Neural progenitor cell (in vitro differentiated cells): Measurements from ENCODE around the gene WLS. TPM values are rescaled to one million over a fixed set of nuclear protein-coding genes. Genes with fewer than 3 reads are reported as not detected.

Experiments used
- DNase-seq: peaks from one replicate; pipeline ENCODE4 v3.0.0-alpha.2; 2016; ENCODE audit warnings: low spot score
- H2AFZ ChIP-seq: fragments of 200-600 bp; sonication (generic); replicated peaks from 2 replicates; pipeline ENCODE4 v1.6.1; 2016; ENCODE audit warnings: antibody characterized with exemption
- H3F3A ChIP-seq: fragments of 200-600 bp; sonication (generic); 2 replicates; pipeline ENCODE4 v1.6.1; 2016; ENCODE audit warnings: antibody characterized with exemption, low read depth
- H3K27ac ChIP-seq: fragments of 200-600 bp; sonication (generic); 2 replicates; pipeline ENCODE4 v1.5.1; 2016; ENCODE audit warnings: mild to moderate bottlenecking
- H3K27me3 ChIP-seq: fragments of 200-600 bp; sonication (generic); 2 replicates; pipeline ENCODE4 v1.6.1; 2016; ENCODE audit warnings: mild to moderate bottlenecking, moderate library complexity
- H3K36me3 ChIP-seq: fragments of 200-600 bp; sonication (generic); 2 replicates; pipeline ENCODE4 v1.5.1; 2016
- H3K4me1 ChIP-seq: fragments of 200-600 bp; sonication (generic); 2 replicates; pipeline ENCODE4 v1.6.1; 2016; ENCODE audit warnings: mixed run types
- H3K4me2 ChIP-seq: fragments of 200-600 bp; sonication (generic); 2 replicates; pipeline ENCODE4 v1.6.1; 2016
- H3K4me3 ChIP-seq: fragments of 200-600 bp; sonication (generic); 2 replicates; pipeline ENCODE4 v1.5.1; 2016
- H3K79me2 ChIP-seq: fragments of 200-600 bp; sonication (generic); 2 replicates; pipeline ENCODE4 v1.6.1; 2016; ENCODE audit warnings: low read depth
- H3K9ac ChIP-seq: fragments of 200-600 bp; sonication (generic); 2 replicates; pipeline ENCODE4 v1.6.1; 2016
- H3K9me3 ChIP-seq: fragments of 200-600 bp; sonication (generic); 2 replicates; pipeline ENCODE4 v1.5.1; 2016; ENCODE audit warnings: low read depth
- H4K20me1 ChIP-seq: fragments of 200-600 bp; sonication (generic); 2 replicates; pipeline ENCODE4 v1.6.1; 2016; ENCODE audit warnings: low read depth
- H3K27ac Mint-ChIP-seq: 3 replicates; pipeline ENCODE4 v1.8.0; 2021; ENCODE audit warnings: mixed read lengths
- H3K27me3 Mint-ChIP-seq: 2 replicates; pipeline ENCODE4 v1.8.0; 2022; ENCODE audit warnings: low read depth, mild to moderate bottlenecking, inconsistent platforms, moderate library complexity, mixed read lengths; ENCODE audit not compliant: insufficient read depth
- H3K36me3 Mint-ChIP-seq: 3 replicates; pipeline ENCODE4 v1.8.0; 2021; ENCODE audit warnings: mixed read lengths
- H3K4me1 Mint-ChIP-seq: 3 replicates; pipeline ENCODE4 v1.8.0; 2021; ENCODE audit warnings: mixed read lengths
- H3K4me3 Mint-ChIP-seq: 3 replicates; pipeline ENCODE4 v1.8.0; 2021; ENCODE audit warnings: mild to moderate bottlenecking, moderate library complexity, mixed read lengths
- H3K9me3 Mint-ChIP-seq: 3 replicates; pipeline ENCODE4 v1.8.0; 2020; ENCODE audit warnings: mixed read lengths
- EZH2 ChIP-seq: fragments of 200-600 bp; sonication (generic); IDR thresholded peaks from 2 replicates; pipeline ENCODE4 v1.6.1; 2017; ENCODE audit warnings: antibody characterized with exemption, mild to moderate bottlenecking, moderate library complexity
- EZH2phosphoT487 ChIP-seq: fragments of 200-600 bp; sonication (generic); IDR thresholded peaks from 2 replicates; pipeline ENCODE4 v1.6.1; 2017; ENCODE audit warnings: antibody characterized with exemption
- total RNA-seq: library from RNA; depleted of rRNA; stranded (reverse); fragments of >200 nt; gene quantifications from 2 replicates; pipeline ENCODE4 v1.2.3, GENCODE V29; 2015; ENCODE audit warnings: low replicate concordance
- TF ChIP-seq, protein P1 (sequence below): fragments of 200-600 bp; sonication (generic); IDR thresholded peaks from 2 replicates; pipeline ENCODE4 v1.5.1; 2017; ENCODE audit warnings: antibody characterized with exemption, mild to moderate bottlenecking

WLS gene
- total RNA-seq, 1 donor from 2014 or later, result 259 TPM

DNA sequence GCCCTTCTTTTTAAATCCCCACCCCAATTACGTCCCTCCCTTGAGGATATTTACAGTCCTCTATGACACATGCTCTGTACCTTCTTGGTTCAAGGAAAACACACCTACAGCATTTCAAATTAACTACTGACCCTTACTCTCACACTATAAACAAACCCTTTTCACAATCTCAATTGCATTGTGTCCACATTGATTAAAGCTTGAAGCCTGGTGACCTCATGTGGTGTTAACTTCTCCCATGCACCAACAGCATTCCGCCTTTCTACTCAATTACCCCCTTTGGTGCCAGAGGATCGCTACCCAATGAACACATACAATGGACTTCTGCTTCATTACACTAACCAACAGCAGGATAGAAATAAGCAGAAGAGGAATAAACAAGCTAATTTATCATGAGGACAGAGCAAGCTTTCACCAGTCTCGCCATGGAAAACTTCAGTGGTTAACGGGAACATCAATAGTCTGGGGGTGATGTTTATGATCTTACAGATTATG, 15.2 kb downstream of the WLS start:
- no peaks in the 10 kb centered on the region for H3K9me3 Mint-ChIP-seq
- peaks cover 9% of the 10 kb centered on the region for H4K20me1 ChIP-seq
- no peak overlapping the region for H3K4me3 Mint-ChIP-seq
- no peak overlapping the region for H2AFZ ChIP-seq
- H3K9me3 ChIP-seq, result no peaks in the 10 kb centered on the region
- peaks cover 28% of the 10 kb centered on the region for H3K36me3 Mint-ChIP-seq
- H3K9ac ChIP-seq, result no peak overlapping the region
- H3K4me2 ChIP-seq, result peak overlapping the region; percentile 75
- H3K27me3 Mint-ChIP-seq, result no peaks in the 10 kb centered on the region
- no peaks in the 10 kb centered on the region for H3K27me3 ChIP-seq
- H3K27ac ChIP-seq, result peak overlapping the region; percentile 97
- no peaks in the 10 kb centered on the region for H3K36me3 ChIP-seq
- TF ChIP-seq EZH2phosphoT487, result peak; percentile 98
- TF ChIP-seq, protein P1, sequence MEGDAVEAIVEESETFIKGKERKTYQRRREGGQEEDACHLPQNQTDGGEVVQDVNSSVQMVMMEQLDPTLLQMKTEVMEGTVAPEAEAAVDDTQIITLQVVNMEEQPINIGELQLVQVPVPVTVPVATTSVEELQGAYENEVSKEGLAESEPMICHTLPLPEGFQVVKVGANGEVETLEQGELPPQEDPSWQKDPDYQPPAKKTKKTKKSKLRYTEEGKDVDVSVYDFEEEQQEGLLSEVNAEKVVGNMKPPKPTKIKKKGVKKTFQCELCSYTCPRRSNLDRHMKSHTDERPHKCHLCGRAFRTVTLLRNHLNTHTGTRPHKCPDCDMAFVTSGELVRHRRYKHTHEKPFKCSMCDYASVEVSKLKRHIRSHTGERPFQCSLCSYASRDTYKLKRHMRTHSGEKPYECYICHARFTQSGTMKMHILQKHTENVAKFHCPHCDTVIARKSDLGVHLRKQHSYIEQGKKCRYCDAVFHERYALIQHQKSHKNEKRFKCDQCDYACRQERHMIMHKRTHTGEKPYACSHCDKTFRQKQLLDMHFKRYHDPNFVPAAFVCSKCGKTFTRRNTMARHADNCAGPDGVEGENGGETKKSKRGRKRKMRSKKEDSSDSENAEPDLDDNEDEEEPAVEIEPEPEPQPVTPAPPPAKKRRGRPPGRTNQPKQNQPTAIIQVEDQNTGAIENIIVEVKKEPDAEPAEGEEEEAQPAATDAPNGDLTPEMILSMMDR, result no peak
- H3K27ac Mint-ChIP-seq, result no peak overlapping the region
- peaks cover 89% of the 10 kb centered on the region for H3K79me2 ChIP-seq
- peak overlapping the region; percentile 30 for H3K4me3 ChIP-seq
- peaks cover 91% of the 10 kb centered on the region for H3K4me1 ChIP-seq
- H3F3A ChIP-seq, result peaks cover 54% of the 10 kb centered on the region
- DNase-seq, result peak; percentile 94
- H3K4me1 Mint-ChIP-seq, result peaks cover 55% of the 10 kb centered on the region

DNA sequence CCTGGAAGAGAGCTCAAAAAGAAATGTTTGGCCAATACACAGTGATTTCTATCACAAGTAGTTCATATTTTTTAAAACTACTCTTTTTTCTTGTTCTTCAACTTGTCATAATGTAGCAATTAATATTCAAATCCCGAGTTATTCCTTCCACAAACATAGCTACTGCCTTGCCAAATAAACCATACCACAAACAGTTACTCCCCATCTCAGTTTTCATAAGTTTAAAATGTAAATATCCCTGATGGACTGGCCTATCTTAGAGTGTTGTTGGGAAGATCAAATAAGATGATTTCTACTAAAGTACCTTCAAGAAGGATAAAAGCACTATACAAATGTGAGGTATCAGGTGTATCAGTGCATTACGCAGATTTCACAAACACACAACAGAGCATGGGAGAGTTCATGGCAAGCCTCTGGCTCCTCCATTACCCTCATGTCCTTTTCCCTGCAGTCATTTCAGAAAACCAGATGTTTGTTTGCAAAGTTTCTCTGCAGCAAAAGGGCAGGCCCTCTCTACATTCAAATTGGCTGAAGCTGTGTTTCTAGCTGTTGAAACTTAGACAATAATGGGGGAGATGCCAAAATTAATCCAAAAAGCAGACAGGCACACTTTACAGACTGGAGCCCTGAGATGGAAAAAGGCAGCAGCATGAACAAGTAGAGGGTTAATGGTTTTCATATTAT, 16.1 kb downstream of the WLS start:
- Mint-ChIP-seq H3K36me3 (peaks cover 26% of the 10 kb centered on the region), H3K27me3 (no peaks in the 10 kb centered on the region), H3K9me3 (no peaks in the 10 kb centered on the region), H3K4me3 (peak overlapping the region; percentile 63), H3K27ac (peak overlapping the region; percentile 78), H3K4me1 (peaks cover 55% of the 10 kb centered on the region)
- peaks cover 90% of the 10 kb centered on the region for H3K4me1 ChIP-seq
- H3K27me3 ChIP-seq, result no peaks in the 10 kb centered on the region
- H3K9ac ChIP-seq, result no peak overlapping the region
- H3K79me2 ChIP-seq, result peaks cover 85% of the 10 kb centered on the region
- H3K9me3 ChIP-seq, result no peaks in the 10 kb centered on the region
- H3K36me3 ChIP-seq, result no peaks in the 10 kb centered on the region
- peak overlapping the region; percentile 75 for H3K4me2 ChIP-seq
- DNase-seq, result peak; percentile 20
- peak overlapping the region; percentile 85 for H3K27ac ChIP-seq
- H2AFZ ChIP-seq, result no peak overlapping the region
- peaks cover 63% of the 10 kb centered on the region for H3F3A ChIP-seq
- TF ChIP-seq EZH2, result no peak
- TF ChIP-seq EZH2phosphoT487, result no peak
- TF ChIP-seq, protein P1, result no peak
- peak overlapping the region; percentile 26 for H3K4me3 ChIP-seq
- H4K20me1 ChIP-seq, result peaks cover 11% of the 10 kb centered on the region

DNA sequence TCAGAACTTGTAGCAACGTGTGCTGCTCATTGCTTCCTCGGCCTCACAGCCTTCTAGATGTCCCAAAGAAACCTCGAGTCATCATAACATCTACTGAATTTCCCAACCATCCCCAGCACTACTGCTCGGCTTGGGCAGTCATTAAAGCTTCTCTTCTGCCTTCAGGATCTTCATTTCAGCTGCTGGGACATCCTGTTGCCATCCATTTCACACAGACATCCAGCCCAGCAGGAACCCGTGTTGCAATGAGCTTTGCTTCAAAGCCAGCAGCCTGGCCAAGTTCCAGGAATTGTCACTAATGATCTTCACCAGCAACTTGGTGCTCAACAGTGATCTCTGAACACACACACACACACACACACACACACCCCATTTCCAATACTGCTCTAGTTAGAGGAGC, 18.5 kb downstream of the WLS start:
- Histone ChIP-seq H3F3A (peaks cover 71% of the 10 kb centered on the region), H3K4me1 (peaks cover 81% of the 10 kb centered on the region), H3K4me3 (no peak overlapping the region), H3K36me3 (no peaks in the 10 kb centered on the region), H3K79me2 (peaks cover 85% of the 10 kb centered on the region), H3K27ac (no peak overlapping the region), H3K27me3 (no peaks in the 10 kb centered on the region), H3K9me3 (no peaks in the 10 kb centered on the region), H2AFZ (no peak overlapping the region), H3K4me2 (no peak overlapping the region), H4K20me1 (peaks cover 27% of the 10 kb centered on the region), H3K9ac (no peak overlapping the region)
- peaks cover 32% of the 10 kb centered on the region for H3K36me3 Mint-ChIP-seq
- no peak for TF ChIP-seq EZH2phosphoT487
- TF ChIP-seq, protein P1, result no peak
- DNase-seq, result no peak
- no peaks in the 10 kb centered on the region for H3K9me3 Mint-ChIP-seq
- H3K4me1 Mint-ChIP-seq, result peaks cover 53% of the 10 kb centered on the region
- H3K4me3 Mint-ChIP-seq, result peak overlapping the region; percentile 42
- peak overlapping the region; percentile 57 for H3K27ac Mint-ChIP-seq
- H3K27me3 Mint-ChIP-seq, result no peaks in the 10 kb centered on the region
